Hematopoietic multipotent progenitor cell treated with erythropoietin and hydrocortisone succinate and interleukin-3 and kit ligand, for 17 days (in vitro differentiated cells): ENCODE results near the gene NEK10.

Experiments
- DNase-seq: peaks from one replicate; pipeline ENCODE4 v3.0.0-alpha.2; 2015; ENCODE audit warnings: low spot score

NEK10 gene

GRCh38 chr3:27060336-27060735 lies 308.8 kb downstream of the NEK10 start:
- DNase-seq = no peak
